RWPE2 (cell line): Measurements from ENCODE around the gene TENT5A.
A peak's percentile ranks its signal among the peaks of the same experiment; 100 is the strongest.

ENCODE experiments used
- ATAC-seq: fragments of 200-7000 bp; cut with Tn5 transposase; 3 replicates; pipeline ENCODE4 v1.9.1; 2021; ENCODE audit warnings: low read depth
- DNase-seq: peaks from one replicate; pipeline ENCODE4 v3.0.0-alpha.2; 2020; ENCODE audit warnings: low spot score
- H3K27ac ChIP-seq: fragments of 450-650 bp; 2 replicates; pipeline ENCODE4 v1.5.1; 2017; ENCODE audit warnings: mild to moderate bottlenecking; ENCODE audit not compliant: poor library complexity, severe bottlenecking
- H3K27me3 ChIP-seq: fragments of 250-450 bp; sonication (Bioruptor Pico); 2 replicates; pipeline ENCODE4 v1.5.1; 2021; ENCODE audit warnings: mild to moderate bottlenecking, moderate library complexity; ENCODE audit not compliant: insufficient read depth, poor library complexity, severe bottlenecking
- H3K36me3 ChIP-seq: fragments of 250-450 bp; sonication (Bioruptor Pico); 2 replicates; pipeline ENCODE4 v1.5.1; 2020; ENCODE audit warnings: low read depth, mild to moderate bottlenecking, moderate library complexity
- H3K4me1 ChIP-seq: fragments of 250-450 bp; sonication (Bioruptor Pico); 2 replicates; pipeline ENCODE4 v1.5.1; 2021; ENCODE audit warnings: mild to moderate bottlenecking, moderate library complexity; ENCODE audit not compliant: insufficient read depth, poor library complexity, severe bottlenecking
- H3K4me3 ChIP-seq: fragments of 250-450 bp; sonication (Bioruptor Pico); 2 replicates; pipeline ENCODE4 v1.5.1; 2021; ENCODE audit warnings: mild to moderate bottlenecking, moderate library complexity; ENCODE audit not compliant: severe bottlenecking
- H3K9me3 ChIP-seq: fragments of 250-450 bp; sonication (Bioruptor Pico); 2 replicates; pipeline ENCODE4 v1.5.1; 2021; ENCODE audit warnings: mild to moderate bottlenecking, moderate library complexity; ENCODE audit not compliant: severe bottlenecking
- TF ChIP-seq, protein P1 (sequence below): fragments of 450-650 bp; IDR thresholded peaks from one replicate; pipeline ENCODE4 v1.5.1; 2017; ENCODE audit warnings: mild to moderate bottlenecking, moderate library complexity; ENCODE audit not compliant: poor library complexity, severe bottlenecking

TENT5A gene

GRCh38 chr6:81750200-81750599 is 2.3 kb downstream of the TENT5A start:
- ATAC-seq (no peak), DNase-seq (no peak)
- H3K27me3 ChIP-seq = no peaks in the 10 kb centered on the region
- peak overlapping the region; percentile 78 for H3K4me3 ChIP-seq
- no peak overlapping the region for H3K27ac ChIP-seq
- TF ChIP-seq, protein P1, sequence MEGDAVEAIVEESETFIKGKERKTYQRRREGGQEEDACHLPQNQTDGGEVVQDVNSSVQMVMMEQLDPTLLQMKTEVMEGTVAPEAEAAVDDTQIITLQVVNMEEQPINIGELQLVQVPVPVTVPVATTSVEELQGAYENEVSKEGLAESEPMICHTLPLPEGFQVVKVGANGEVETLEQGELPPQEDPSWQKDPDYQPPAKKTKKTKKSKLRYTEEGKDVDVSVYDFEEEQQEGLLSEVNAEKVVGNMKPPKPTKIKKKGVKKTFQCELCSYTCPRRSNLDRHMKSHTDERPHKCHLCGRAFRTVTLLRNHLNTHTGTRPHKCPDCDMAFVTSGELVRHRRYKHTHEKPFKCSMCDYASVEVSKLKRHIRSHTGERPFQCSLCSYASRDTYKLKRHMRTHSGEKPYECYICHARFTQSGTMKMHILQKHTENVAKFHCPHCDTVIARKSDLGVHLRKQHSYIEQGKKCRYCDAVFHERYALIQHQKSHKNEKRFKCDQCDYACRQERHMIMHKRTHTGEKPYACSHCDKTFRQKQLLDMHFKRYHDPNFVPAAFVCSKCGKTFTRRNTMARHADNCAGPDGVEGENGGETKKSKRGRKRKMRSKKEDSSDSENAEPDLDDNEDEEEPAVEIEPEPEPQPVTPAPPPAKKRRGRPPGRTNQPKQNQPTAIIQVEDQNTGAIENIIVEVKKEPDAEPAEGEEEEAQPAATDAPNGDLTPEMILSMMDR = no peak
- H3K9me3 ChIP-seq = no peaks in the 10 kb centered on the region
- H3K36me3 ChIP-seq = peaks cover 15% of the 10 kb centered on the region
- H3K4me1 ChIP-seq = no peaks in the 10 kb centered on the region

- no peak overlapping the region for H3K27ac ChIP-seq
- H3K36me3 ChIP-seq = peaks cover 15% of the 10 kb centered on the region
- H3K27me3 ChIP-seq = no peaks in the 10 kb centered on the region
- no peak overlapping the region for H3K4me3 ChIP-seq
- H3K9me3 ChIP-seq = no peaks in the 10 kb centered on the region
- ATAC-seq = no peak
- no peak for DNase-seq
- TF ChIP-seq, protein P1 = no peak
- H3K4me1 ChIP-seq = no peaks in the 10 kb centered on the region
Measured at GRCh38 chr6:81749707-81750106, 2.8 kb downstream of the TENT5A start.

DNA sequence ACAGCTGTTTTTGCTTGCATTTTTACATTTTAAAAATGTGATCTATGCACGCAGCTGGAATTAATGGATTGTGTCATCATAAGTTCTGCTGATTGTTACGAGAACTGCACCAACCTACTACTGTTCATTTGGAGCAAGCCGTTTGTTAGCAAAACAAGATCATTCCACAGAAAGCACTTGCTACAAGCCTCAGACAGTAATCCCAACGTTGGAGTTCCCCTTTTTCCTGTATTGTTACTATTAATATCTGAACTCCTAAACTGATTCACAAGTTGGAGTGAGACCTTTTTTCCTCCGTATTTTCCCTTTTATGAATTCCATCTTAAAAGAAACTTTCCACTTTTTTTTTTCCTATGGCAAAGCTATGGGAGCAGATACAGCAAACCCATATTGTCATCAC is 3.5 kb downstream of the TENT5A start:
- no peaks in the 10 kb centered on the region for H3K27me3 ChIP-seq
- H3K36me3 ChIP-seq = peaks cover 15% of the 10 kb centered on the region
- H3K27ac ChIP-seq = no peak overlapping the region
- no peaks in the 10 kb centered on the region for H3K9me3 ChIP-seq
- no peak overlapping the region for H3K4me3 ChIP-seq
- H3K4me1 ChIP-seq = no peaks in the 10 kb centered on the region
- TF ChIP-seq, protein P1 = no peak
- DNase-seq = no peak
- ATAC-seq = no peak

- DNase-seq (no peak), ATAC-seq (no peak)
- Histone ChIP-seq H3K4me1 (no peaks in the 10 kb centered on the region), H3K4me3 (no peak overlapping the region), H3K9me3 (no peaks in the 10 kb centered on the region), H3K36me3 (peaks cover 15% of the 10 kb centered on the region), H3K27me3 (no peaks in the 10 kb centered on the region), H3K27ac (no peak overlapping the region)
- TF ChIP-seq, protein P1 = no peak
Measured at GRCh38 chr6:81747327-81747726, 5.2 kb downstream of the TENT5A start.

- Histone ChIP-seq H3K4me1 (no peaks in the 10 kb centered on the region), H3K27me3 (no peaks in the 10 kb centered on the region), H3K27ac (no peak overlapping the region), H3K4me3 (no peak overlapping the region), H3K9me3 (no peaks in the 10 kb centered on the region), H3K36me3 (peaks cover 9% of the 10 kb centered on the region; the same call in 1 of the 2 replicates)
- TF ChIP-seq, protein P1 = no peak
- DNase-seq = no peak
- ATAC-seq = no peak
Measured at GRCh38 chr6:81744131-81744530, 8.3 kb downstream of the TENT5A start.
